Measurements from ENCODE around the gene BIRC5.
A peak's percentile ranks its signal among the peaks of the same experiment; 100 is the strongest.

- TF ChIP-seq CTCF (optimal IDR thresholded peaks at IDR 0.05 in 1 of 3, IDR thresholded peaks at IDR 0.05 in 1 of 3, conservative IDR thresholded peaks at IDR 0.05 in 1 of 3; ENCODE audit: extremely low read depth in 1 of 3, insufficient read depth in 2 of 3, low read length in 3 of 3), result no peak
- peak; percentile 86 for TF ChIP-seq EZH2 (IDR thresholded peaks at IDR 0.05; ENCODE audit: low read length)
These were observed 17.2 kb downstream of the BIRC5 start, which contains the start of gene TMEM235 for GRCh38 chr17:78230996-78231935.

Measured in keratinocyte (primary cell).